CD4-positive, alpha-beta T cell (primary cell): ENCODE data around the gene MINDY3. TPM values are rescaled to one million over a fixed set of nuclear protein-coding genes. Genes with fewer than 3 reads are reported as not detected.

ENCODE experiments used
- ATAC-seq: fragments of 200-7000 bp; cut with Tn5 transposase; one replicate; pipeline ENCODE4 v1.10.0; 2022; ENCODE audit warnings: mild to moderate bottlenecking; ENCODE audit not compliant: poor library complexity
- CTCF ChIA-PET: fragments of 350-600 bp; sonication (Branson Sonifier 250); formaldehyde crosslinking; loops from one replicate; lab custom pipeline; 2021; ENCODE audit warnings: antibody characterized with exemption, inconsistent platforms; lab: Charles Lee
- POLR2A ChIA-PET: fragments of 350-600 bp; sonication (Branson Sonifier 250); formaldehyde crosslinking; loops from one replicate; lab custom pipeline; 2021; ENCODE audit warnings: antibody characterized with exemption, inconsistent platforms; lab: Charles Lee
- DNase-seq, 14 experiments: peaks; one replicate each; pipeline ENCODE4 v3.0.0-alpha.2; 2013 to 2020; ENCODE audit warnings: mixed read lengths in 2 of 14
- H3K27ac ChIP-seq, 2 donors: one replicate each; pipeline versions ENCODE4 v1.5.1 to v1.7.0; 2013; ENCODE audit warnings: low read length in 2 of 2, low read depth in 1 of 2, mild to moderate bottlenecking in 1 of 2
- H3K27me3 ChIP-seq, 2 experiments: 1 replicate in 1 of 2; 2 replicates in 1 of 2; pipeline versions ENCODE4 v1.6.1 to v1.7.0; 2013; ENCODE audit warnings: low read length in 2 of 2, control low read depth in 1 of 2, mild to moderate bottlenecking in 1 of 2, moderate library complexity in 1 of 2; ENCODE audit not compliant: insufficient read depth in 2 of 2, control insufficient read depth in 1 of 2
- H3K36me3 ChIP-seq: one replicate; pipeline ENCODE4 v1.6.1; 2013; ENCODE audit warnings: low read length, control low read depth; ENCODE audit not compliant: insufficient read depth
- H3K4me1 ChIP-seq: one replicate; pipeline ENCODE4 v1.6.1; 2013; ENCODE audit warnings: low read length, control low read depth; ENCODE audit not compliant: insufficient read depth
- H3K4me3 ChIP-seq: one replicate; pipeline ENCODE4 v1.5.1; 2013; ENCODE audit warnings: mild to moderate bottlenecking, low read length, moderate library complexity
- H3K9me3 ChIP-seq, 2 experiments: 1 replicate in 1 of 2; 2 replicates in 1 of 2; pipeline versions ENCODE4 v1.6.1 to v1.7.0; 2013; ENCODE audit warnings: low read length in 2 of 2, mild to moderate bottlenecking in 2 of 2, control low read depth in 1 of 2, moderate library complexity in 1 of 2; ENCODE audit not compliant: control insufficient read depth in 1 of 2, insufficient read depth in 1 of 2
- H3K27ac Mint-ChIP-seq: one replicate; pipeline ENCODE4 v1.8.0; 2020; ENCODE audit warnings: mixed read lengths
- H3K27me3 Mint-ChIP-seq: one replicate; pipeline ENCODE4 v1.8.0; 2021; ENCODE audit warnings: mixed read lengths
- H3K36me3 Mint-ChIP-seq: one replicate; pipeline ENCODE4 v1.8.0; 2021; ENCODE audit warnings: low read depth, mixed read lengths
- H3K4me1 Mint-ChIP-seq: one replicate; pipeline ENCODE4 v1.8.0; 2021; ENCODE audit warnings: low read depth, mixed read lengths
- H3K4me3 Mint-ChIP-seq: one replicate; pipeline ENCODE4 v1.8.0; 2020; ENCODE audit warnings: mild to moderate bottlenecking, mixed read lengths
- H3K9me3 Mint-ChIP-seq: one replicate; pipeline ENCODE4 v1.8.0; 2020; ENCODE audit warnings: mixed read lengths
- CTCF ChIP-seq: fragments of 200-600 bp; IDR thresholded peaks from one replicate; pipeline ENCODE4 v1.8.0; 2022; ENCODE audit warnings: antibody characterized with exemption, mild to moderate bottlenecking
- intact Hi-C, 2 experiments: fragments of 100-400 bp; cut with DNase I in 1 of 2; cut with micrococcal nuclease in 1 of 2; formaldehyde crosslinking; loops; one replicate each; pipeline versions ENCODE4 v1.15.1 to v1.9.0; 2023 to 2025; cut with DNase I, micrococcal nuclease
- total RNA-seq, 174 experiments: library from RNA in 2 of 174; stranded (reverse) in 2 of 174; gene quantifications; one replicate each; pipeline ENCODE4 v1.2.3 and lab custom pipeline; 2021 to 2026

MINDY3 gene
- total RNA-seq, 2 experiments from 2014 or later, result 39.8 to 40.6 TPM

DNA sequence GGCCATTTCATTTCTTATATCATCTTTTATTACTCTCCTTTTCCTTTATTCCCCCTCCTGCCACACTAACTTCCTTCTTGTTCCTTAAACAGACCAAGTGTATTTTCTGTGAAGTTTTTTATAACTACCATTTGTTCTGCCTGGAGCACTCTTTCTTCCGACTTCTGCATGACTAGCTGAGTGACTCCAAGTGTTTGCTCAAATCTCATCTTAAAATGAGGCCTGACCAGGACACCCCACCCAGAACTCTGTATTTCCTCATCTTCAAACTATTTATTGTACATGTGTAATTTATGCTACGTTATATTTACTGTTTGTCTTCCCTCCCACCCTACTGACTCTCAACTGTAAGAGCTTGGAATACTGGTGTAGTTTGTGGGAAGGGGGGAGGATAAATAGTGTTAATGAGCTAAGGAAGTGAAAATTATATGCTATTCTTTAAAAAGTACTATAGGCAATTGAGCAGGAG, 3.2 kb downstream of the MINDY3 start:
- Histone ChIP-seq H3K4me1 (peaks cover 10% of the 10 kb centered on the region), H3K4me3 (no peak overlapping the region), H3K9me3 (no peaks in the 10 kb centered on the region), H3K27me3 (no peaks in the 10 kb centered on the region), H3K36me3 (peaks cover 5% of the 10 kb centered on the region), H3K27ac (no peak overlapping the region)
- H3K27me3 Mint-ChIP-seq, result no peaks in the 10 kb centered on the region
- intact Hi-C loops, result no loop called here
- DNase-seq (no peak), ATAC-seq (no peak)
- peaks cover 74% of the 10 kb centered on the region for H3K4me1 Mint-ChIP-seq
- H3K36me3 Mint-ChIP-seq, result peaks cover 59% of the 10 kb centered on the region
- no peak overlapping the region for H3K27ac Mint-ChIP-seq
- POLR2A ChIA-PET, result no interaction called here
- CTCF ChIA-PET, result no interaction called here
- peak overlapping the region; percentile 78 for H3K4me3 Mint-ChIP-seq
- no peak for TF ChIP-seq CTCF
- H3K9me3 Mint-ChIP-seq, result peaks cover 2% of the 10 kb centered on the region

- no peaks in the 10 kb centered on the region for H3K27me3 ChIP-seq
- peaks cover 81% of the 10 kb centered on the region for H3K4me1 Mint-ChIP-seq
These were observed 3.8 kb downstream of the MINDY3 start for GRCh38 chr10:15856328-15857015.

GRCh38 chr10:15853800-15854199, 6.5 kb downstream of the MINDY3 start:
- intact Hi-C loops, result no loop called here
- peaks cover 5% of the 10 kb centered on the region for H3K36me3 ChIP-seq
- no peak for TF ChIP-seq CTCF
- H3K4me3 ChIP-seq, result no peak overlapping the region
- peaks cover 20% of the 10 kb centered on the region for H3K9me3 Mint-ChIP-seq
- H3K4me1 ChIP-seq, result peaks cover 3% of the 10 kb centered on the region
- ATAC-seq (no peak), DNase-seq (no peak)
- H3K4me1 Mint-ChIP-seq, result peaks cover 78% of the 10 kb centered on the region
- peaks cover 78% of the 10 kb centered on the region for H3K36me3 Mint-ChIP-seq
- H3K4me3 Mint-ChIP-seq, result no peak overlapping the region
- H3K27me3 ChIP-seq, result no peaks in the 10 kb centered on the region
- no peaks in the 10 kb centered on the region for H3K9me3 ChIP-seq
- H3K27ac ChIP-seq, result no peak overlapping the region
- no peak overlapping the region for H3K27ac Mint-ChIP-seq
- no peaks in the 10 kb centered on the region for H3K27me3 Mint-ChIP-seq
- ChIA-PET POLR2A (no interaction called here), CTCF (no interaction called here)

More at GRCh38 chr10:15856328-15857015, 3.8 kb downstream of the MINDY3 start:
- Histone ChIP-seq H3K27ac (no peak overlapping the region), H3K4me3 (no peak overlapping the region), H3K4me1 (peaks cover 10% of the 10 kb centered on the region), H3K36me3 (peaks cover 5% of the 10 kb centered on the region), H3K9me3 (no peaks in the 10 kb centered on the region)
- Mint-ChIP-seq H3K27ac (no peak overlapping the region), H3K27me3 (no peaks in the 10 kb centered on the region), H3K36me3 (peaks cover 66% of the 10 kb centered on the region), H3K9me3 (peaks cover 9% of the 10 kb centered on the region), H3K4me3 (no peak overlapping the region)
- TF ChIP-seq CTCF, result no peak
- DNase-seq, result no peak
- intact Hi-C loops, result no loop called here
- POLR2A ChIA-PET, result no interaction called here
- ATAC-seq, result no peak
- CTCF ChIA-PET, result no interaction called here
